ENCODE measurements around the gene TTC9B. TPM values are rescaled to one million over a fixed set of nuclear protein-coding genes. Genes with fewer than 3 reads are reported as not detected.

Gene TTC9B
- total RNA-seq, 2 donors from 2014 or later: not detected

Other genes with a start within 250 kb of the TTC9B start
- gene PSMC4, start 247.2 kb downstream of the TTC9B start, total RNA-seq: 100 to 1,000 TPM in 1 of 2 donors, 10 to 100 TPM in 1; 86.1 to 129 TPM
- gene ZNF546, start 221.3 kb downstream of the TTC9B start, total RNA-seq: 10 to 100 TPM in 1 of 2 donors, 1 to 10 TPM in 1; 4.6 to 10.6 TPM
- gene ZNF780B, start 162.2 kb downstream of the TTC9B start, total RNA-seq: 10 to 100 TPM; 11.7 to 17.4 TPM
- 10 to 100 TPM; 18.4 to 23.4 TPM for gene ZNF780A, start 127.4 kb downstream of the TTC9B start, total RNA-seq
- gene MAP3K10, start 27.0 kb downstream of the TTC9B start, total RNA-seq: 10 to 100 TPM; 10.5 to 23.8 TPM
- under 1 TPM; 0.82 to 0.85 TPM for gene CCNP, start 8.3 kb upstream of the TTC9B start, total RNA-seq
- 100 to 1,000 TPM in 1 of 2 donors, 10 to 100 TPM in 1; 95.3 to 171 TPM for gene AKT2, start 67.0 kb upstream of the TTC9B start, total RNA-seq
- 10 to 100 TPM; 20.8 to 27.3 TPM for gene C19orf47, start 130.0 kb upstream of the TTC9B start, total RNA-seq
- 100 to 1,000 TPM; 328 to 639 TPM for gene PLD3, start 130.3 kb upstream of the TTC9B start, total RNA-seq
- 1 to 10 TPM in 1 of 2 donors, under 1 TPM in 1; 0.14 to 2.6 TPM for gene HIPK4, start 171.8 kb upstream of the TTC9B start, total RNA-seq
- 10 to 100 TPM in 1 of 2 donors, 1 to 10 TPM in 1; 4.1 to 10.7 TPM for gene PRX, start 195.0 kb upstream of the TTC9B start, total RNA-seq
- 10 to 100 TPM; 15.9 to 19.5 TPM for gene SERTAD1, start 207.6 kb upstream of the TTC9B start, total RNA-seq
- gene SERTAD3, start 226.0 kb upstream of the TTC9B start, total RNA-seq: 10 to 100 TPM; 22.7 to 37.3 TPM
- gene BLVRB, start 247.4 kb upstream of the TTC9B start, total RNA-seq: 100 to 1,000 TPM; 101 to 261 TPM
- gene SPTBN4, start 248.6 kb upstream of the TTC9B start, total RNA-seq: 10 to 100 TPM in 1 of 2 donors, 1 to 10 TPM in 1; 5.2 to 21.9 TPM